Inferior parietal cortex (tissue), 1 donor: Measurements from ENCODE around the gene C19orf73.
"Not testable (repeated sequence)": the region's sequence is repeated elsewhere in the genome, so short reads cannot be mapped to it uniquely, and the experiment has no call there.

ENCODE experiments used
- DNase-seq: peaks from one replicate; pipeline ENCODE4 v3.0.0-alpha.2; 2016; ENCODE audit errors: extremely low spot score

Gene C19orf73

GRCh38 chr19:49148784-49149651, 30.1 kb upstream of the C19orf73 start:
- DNase-seq = peak; percentile 69

DNA sequence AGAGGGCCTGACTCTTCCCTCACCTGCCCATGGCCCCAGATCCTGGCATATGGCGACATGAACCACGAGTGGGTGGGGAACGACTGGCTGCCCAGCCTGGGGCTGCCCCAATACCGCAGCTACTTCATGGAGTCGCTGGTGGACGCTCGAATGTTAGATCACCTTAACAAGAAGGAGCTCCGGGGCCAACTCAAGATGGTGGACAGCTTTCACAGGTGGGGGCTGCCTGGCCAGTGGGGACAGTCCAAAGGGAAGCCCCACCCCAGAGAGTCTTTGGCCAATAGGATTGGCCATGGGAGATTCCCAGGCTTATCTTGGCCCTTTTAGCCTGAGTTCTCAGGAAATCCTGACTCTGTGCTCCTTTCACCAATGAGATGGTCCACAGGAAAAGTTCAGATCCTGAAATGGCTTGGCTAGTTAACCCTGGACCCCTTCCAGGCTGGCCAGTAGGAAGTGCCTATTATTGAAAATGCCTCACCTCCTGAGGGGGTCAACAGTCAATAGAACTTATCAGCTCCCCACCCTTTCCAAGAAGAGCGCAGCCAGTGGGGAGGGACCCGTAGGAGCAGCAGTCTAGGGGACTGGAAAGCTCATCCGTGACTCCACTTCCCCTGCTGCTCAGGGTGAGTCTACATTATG, 29.2 kb upstream of the C19orf73 start:
- DNase-seq = no peak

GRCh38 chr19:49146408-49146770, 27.4 kb upstream of the C19orf73 start:
- not testable (repeated sequence) for DNase-seq

DNA sequence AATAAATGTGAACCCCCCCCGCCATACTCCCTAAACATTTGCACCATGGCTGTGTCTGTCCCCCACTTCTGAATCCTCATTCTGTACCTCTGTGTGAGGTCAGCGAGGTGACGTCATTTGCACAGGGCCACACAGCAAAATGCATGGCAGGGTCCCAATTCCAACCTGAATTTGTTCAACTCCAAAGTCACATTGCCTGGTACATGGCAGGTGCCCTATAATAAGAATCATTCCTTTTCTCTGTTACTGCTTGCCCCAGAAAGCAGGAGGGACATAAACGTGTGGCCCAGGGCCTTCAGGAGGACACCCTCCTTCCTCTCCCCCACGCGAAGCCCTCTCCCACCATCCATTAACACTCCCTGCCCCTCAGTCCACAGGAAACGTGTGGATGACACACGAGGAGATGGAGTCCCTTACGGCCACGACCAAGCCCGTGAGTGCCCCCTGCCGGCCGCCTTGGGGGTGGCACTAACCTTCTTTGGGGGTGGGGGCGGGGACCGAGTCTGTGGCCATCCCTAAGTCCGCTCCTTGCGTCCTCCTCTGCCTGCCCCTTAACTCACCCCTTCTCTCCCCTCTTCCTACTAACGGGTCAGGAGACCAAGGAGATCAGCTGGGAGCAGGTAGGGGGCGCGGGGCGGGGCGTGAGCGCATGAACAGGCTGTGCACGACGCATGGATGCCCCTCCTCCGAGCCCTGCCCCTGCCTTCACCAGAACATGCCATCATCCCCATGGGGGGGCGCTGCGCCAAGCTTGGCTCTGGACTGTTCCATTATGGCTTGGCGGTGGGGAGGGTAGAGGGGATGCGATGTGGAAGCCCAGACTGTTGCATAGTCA, 26.8 kb upstream of the C19orf73 start:
- DNase-seq = peak; percentile 67

DNA sequence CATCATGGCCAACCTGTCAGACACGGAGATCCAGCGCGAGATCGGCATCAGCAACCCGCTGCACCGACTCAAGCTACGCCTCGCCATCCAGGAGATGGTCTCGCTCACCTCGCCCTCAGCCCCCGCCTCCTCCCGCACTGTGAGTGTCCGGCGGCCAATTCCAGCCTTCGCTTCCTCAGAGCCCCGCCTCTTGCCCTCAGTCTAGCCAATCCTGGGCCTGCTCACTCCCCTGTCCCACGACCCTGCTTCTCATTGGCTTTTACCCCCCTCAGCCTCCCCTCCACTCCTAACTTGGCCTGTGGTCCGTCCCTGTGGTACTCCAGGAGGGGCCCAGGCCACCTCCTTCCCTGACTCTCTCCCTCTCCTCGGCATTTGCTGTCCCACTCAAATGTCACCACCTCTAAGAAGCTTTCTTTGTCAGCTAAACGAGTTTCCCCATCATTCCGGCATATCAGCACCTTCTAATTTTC, 24.0 kb upstream of the C19orf73 start:
- DNase-seq = peak; percentile 83

GRCh38 chr19:49141352-49141751, 22.4 kb upstream of the C19orf73 start:
- DNase-seq = no peak

- DNase-seq = no peak
Observed at GRCh38 chr19:49140951-49141350, 22.0 kb upstream of the C19orf73 start.

GRCh38 chr19:49136771-49137171, 17.8 kb upstream of the C19orf73 start:
- no peak for DNase-seq

GRCh38 chr19:49135686-49136085, 16.7 kb upstream of the C19orf73 start:
- no peak for DNase-seq

DNA sequence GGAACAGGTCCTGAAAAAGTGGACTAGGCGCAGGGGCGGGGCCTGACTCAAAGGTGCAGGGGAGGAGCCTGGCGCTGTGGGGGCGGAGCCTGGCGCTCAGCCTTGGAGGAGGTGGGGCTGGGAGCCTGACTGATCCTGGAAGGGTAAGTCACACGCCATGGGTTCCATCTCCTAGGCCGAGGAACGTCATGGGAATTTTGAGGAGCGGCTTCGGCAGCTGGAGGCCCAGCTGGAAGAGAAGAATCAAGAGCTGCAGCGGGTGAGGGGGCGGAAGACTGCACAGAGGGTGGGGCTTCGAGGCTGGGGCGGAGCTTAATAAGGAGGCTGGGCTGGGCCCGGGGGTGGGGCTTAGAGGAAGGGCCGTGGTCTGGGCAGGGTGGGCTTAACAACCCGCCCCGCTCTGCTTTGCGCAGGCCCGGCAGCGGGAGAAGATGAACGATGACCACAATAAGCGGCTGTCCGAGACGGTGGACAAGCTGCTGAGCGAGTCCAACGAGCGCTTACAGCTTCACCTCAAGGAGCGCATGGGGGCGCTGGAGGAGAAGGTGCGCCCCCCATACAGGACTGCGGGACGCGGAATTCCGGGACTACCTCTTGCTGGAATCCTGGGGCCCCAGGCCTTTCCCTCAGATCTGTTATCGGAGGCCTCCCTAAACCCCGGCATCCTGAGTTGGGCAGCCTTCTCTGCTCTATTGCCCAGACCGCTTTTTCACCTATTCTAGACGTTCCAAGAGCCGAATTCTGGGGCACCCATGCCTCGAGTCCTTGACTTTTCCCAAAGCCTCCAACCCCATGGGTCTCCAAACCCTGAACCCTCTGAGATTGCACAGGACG, 14.9 kb upstream of the C19orf73 start:
- no peak for DNase-seq

DNA sequence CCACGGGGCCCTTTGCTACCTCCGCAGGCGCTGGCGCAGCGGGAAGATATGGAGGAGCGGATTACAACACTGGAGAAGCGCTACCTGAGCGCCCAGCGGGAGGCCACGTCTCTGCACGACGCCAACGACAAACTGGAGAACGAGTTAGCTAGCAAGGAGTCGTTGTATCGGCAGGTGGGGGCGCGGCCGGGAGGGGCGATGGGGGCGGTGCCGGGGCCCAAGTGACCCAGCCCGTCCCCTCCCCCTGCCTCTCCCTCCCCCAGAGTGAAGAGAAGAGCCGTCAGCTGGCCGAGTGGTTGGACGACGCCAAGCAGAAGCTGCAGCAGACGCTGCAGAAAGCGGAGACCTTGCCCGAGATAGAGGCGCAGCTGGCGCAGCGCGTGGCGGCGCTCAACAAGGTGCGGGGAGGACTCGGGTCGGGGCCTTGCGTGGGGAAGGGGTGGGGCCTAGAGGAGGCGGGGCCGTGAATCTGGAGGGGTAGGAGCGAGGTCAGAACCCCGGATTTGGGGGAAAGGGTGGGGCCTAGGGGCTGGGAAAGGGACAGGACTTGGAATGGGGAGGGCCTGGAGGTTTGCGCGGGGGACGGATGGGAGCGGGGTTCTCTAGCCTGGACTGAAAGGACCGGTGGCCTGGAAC, 14.1 kb upstream of the C19orf73 start:
- no peak for DNase-seq

- DNase-seq = no peak
Observed at GRCh38 chr19:49130325-49130724, 11.4 kb upstream of the C19orf73 start.

GRCh38 chr19:49129238-49129583, 10.3 kb upstream of the C19orf73 start:
- DNase-seq = no peak

DNA sequence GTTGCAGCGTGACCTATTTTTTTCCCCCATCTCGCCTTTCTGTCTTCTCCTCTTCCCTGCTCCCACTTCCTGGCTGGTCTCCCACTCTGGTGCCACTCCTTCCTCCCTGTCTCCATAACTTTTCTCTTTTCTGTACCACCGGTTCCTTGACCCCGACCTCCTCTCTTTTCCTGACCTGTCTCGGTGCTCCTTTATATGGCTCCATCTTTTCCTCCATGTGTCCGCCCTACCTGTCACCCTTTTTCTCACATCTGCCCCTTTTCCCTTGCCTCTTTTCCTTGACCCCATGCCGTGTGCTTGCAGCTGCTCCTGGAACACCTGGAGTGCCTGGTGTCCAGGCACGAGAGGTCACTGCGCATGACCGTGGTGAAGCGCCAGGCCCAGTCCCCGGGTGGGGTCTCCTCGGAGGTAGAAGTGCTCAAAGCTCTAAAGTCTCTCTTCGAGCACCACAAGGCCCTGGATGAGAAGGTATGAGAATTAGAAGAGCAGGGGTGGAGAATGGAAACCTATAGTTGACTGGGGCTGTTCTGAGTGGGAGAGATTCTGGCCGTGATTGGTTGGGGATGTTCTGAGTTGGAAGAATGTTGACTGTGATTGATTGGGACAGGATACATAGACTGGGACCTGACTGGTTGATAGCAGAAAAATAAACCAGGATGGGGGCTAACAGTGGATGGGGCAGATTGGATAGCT, 9.7 kb upstream of the C19orf73 start:
- DNase-seq = no peak

GRCh38 chr19:49127674-49128544, 9.0 kb upstream of the C19orf73 start:
- DNase-seq = peak; percentile 89

DNA sequence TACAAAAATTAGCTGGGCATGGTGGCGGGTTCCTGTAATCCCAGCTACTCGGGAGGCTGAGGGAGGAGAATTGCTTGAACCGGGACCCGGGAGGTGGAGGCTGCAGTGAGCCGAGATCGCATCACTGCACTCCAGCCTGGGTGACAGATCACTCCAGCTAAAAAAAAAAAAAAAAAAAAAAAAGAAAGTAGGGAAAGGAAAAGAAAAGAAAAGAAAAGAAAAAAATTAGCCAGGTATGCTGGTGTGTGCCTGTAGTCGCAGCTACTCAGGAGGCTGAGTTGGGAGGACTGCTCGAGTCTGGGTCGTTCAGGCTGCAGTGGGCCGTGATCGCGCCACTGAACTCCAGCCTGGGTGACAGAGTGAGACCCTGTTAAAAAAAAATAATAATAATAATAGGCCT, 8.3 kb upstream of the C19orf73 start:
- not testable (repeated sequence) for DNase-seq

DNA sequence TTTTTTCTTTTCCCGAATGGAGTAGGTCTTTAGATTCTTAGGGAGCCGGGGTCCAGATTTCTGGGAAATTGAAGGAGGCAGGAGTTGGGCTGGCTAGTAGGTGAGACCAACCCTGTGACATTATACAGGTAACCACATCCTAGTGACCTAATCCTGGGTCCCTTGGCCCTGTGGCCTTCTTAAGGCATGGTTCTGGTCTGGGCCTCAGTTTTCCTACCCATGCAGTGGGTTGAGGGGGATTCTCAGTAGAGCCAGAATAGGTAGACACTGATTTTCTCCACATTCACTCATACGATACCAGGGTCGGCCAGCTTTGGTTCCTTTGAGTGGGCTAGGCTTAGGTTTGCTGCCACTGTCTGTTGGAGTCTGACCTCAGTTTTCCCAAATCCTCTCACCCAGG, 7.6 kb upstream of the C19orf73 start:
- DNase-seq = no peak

GRCh38 chr19:49125025-49125731, 6.2 kb upstream of the C19orf73 start:
- DNase-seq = no peak

- not testable (repeated sequence) for DNase-seq
Observed at GRCh38 chr19:49123285-49123684, 4.3 kb upstream of the C19orf73 start.
